GM21515 (cell line): ENCODE results near the gene E2F7.
A peak's percentile ranks its signal among the peaks of the same experiment; 100 is the strongest.

Source experiments
- ATAC-seq: cut with Tn5 transposase; IDR thresholded peaks from one replicate; pipeline ENCODE4 v1.9.1; 2021; ENCODE audit not compliant: unreplicated experiment

The E2F7 gene

DNA sequence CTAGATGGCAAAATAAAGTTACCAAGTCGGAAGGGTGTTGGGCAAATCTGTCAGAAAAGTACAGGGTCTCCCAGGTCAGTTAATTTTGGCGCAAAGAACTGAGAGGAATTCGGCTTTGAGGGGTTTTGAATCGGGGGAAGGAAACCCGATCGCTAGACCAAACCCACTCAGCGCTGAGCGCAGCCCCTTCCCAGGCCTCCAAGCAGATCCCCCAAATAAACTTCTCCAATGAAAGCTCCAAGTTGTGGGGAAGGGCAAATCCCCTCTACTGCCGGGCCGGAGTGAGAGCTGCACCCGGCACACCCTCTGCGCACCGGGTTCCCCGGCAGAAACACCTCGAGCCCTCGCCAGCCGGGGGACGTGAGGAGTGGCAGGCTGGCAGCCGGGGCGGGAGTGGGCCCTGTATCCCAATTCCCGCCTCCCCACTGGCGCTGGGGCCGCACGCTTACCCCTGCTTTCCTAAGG lies 441 bp downstream of the E2F7 start:
- ATAC-seq, result peak; percentile 7

DNA sequence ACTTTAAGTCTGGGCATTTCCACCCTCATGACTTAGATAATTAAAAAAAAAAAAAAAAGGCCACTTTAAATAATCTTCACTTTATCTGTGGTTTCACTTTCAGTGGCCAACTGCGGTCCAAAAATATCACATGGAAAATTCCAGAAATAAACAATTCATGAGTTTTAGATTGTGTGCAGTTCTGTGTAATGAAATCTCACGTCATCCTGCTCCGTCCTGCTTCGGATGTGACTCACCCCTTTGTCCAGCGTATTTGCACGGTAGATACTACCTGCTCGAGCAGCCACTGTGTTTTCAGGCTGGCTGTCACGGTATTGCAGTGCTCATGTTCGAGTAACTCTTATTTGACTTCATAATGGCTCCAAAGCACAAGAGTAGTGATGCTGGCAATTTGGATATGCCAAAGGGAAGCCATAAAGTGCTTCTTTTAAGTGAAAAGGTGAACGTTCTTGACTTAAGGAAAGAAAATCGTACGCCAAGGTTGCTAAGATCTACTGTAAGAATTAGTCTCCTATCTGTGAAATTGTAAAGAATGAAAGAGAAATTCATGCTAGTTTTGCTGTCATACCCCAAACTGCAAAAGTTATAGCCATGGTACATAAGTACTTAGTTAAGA lies 2.4 kb downstream of the E2F7 start:
- ATAC-seq, result peak; percentile 39

DNA sequence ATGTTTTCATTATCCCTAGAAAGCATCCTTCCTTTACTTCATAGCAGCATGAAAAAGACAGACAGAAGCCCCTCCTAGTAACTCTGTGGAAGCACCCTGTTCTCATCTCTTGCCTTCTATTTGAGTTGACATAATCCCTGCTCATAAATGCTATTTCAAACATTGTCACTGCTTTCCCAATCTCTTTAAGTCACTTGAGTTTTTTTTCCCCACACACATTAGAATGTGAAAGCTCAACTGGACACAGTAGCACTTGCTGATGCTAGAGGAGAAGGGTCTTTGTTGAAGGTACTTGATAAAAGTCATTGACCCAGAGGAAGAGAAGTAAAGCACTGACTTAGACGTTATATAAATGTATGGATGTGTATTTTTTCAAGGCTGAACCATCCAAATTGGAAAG lies 3.0 kb downstream of the E2F7 start:
- no peak for ATAC-seq

- ATAC-seq, result peak; percentile 35
Measured at GRCh38 chr12:77060883-77061240, 4.5 kb downstream of the E2F7 start.

- ATAC-seq, result peak; percentile 65
Measured at GRCh38 chr12:77060136-77060882, 5.1 kb downstream of the E2F7 start.

GRCh38 chr12:77058740-77059139 lies 6.6 kb downstream of the E2F7 start:
- no peak for ATAC-seq

DNA sequence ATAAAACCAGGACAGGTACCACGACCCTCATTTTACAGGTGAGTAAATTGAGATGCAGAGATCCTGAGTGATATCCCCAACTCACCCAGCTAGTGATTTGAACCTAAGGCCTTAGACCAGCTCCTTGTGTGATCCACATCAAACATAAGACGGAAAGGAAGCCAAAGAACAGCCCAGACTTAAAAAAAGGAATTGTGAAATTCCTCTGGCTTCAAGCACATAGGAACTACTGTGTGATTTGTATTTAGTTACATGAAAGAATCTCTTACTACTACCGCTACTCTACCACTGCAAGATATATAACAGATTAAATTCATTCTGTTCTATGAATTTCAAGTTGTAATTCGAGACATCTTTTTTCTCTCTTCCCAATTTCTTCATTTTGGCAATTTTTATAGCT lies 10.5 kb downstream of the E2F7 start:
- ATAC-seq, result no peak

DNA sequence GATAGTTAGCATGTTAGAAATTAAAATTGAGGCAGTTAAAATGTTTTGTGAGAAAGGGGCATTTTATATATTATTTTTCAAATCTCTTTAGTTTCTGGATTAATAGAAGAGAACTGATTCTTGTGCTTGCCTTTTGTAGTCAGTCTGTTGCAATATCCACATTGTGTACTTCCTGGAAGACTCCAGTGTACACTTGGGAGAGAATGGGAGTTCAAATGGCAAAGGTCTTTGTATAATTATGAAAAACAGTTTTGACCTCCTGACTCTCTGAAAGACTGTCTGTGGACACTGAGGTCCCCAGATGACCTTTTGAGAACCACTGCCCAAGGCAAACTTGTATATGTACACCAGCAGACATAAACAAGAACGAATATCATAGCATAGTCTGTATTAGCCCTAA lies 12.1 kb downstream of the E2F7 start:
- ATAC-seq, result no peak

DNA sequence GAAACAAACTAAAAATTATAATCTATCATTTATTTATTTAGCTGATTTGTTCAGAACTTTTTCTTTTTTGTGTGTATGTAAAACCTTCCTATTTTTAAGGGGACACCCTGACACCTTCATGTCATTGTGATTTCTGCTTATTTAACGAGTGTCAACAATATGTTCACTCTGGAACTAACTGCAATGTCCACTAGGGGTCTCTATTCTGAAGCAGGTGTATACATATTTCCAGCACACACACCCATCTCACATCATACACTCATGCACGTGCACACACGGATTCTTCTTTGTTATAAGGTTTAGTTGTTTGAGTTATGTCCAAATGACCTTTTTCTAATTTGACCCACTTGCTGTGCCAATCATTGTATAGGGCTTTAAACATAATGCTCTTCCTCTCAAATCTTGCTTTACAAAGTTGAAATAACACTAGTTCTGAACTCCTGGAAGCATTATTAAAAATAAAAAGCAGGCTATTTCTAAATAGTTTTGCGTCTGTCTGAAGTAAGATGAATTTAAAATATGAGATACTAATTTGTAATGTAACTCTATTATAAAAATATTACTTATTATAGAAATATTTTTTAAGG lies 15.5 kb downstream of the E2F7 start:
- ATAC-seq, result peak; percentile 96

GRCh38 chr12:77047341-77048109 lies 17.8 kb downstream of the E2F7 start:
- ATAC-seq, result no peak

GRCh38 chr12:77046468-77046867 lies 18.9 kb downstream of the E2F7 start:
- no peak for ATAC-seq

DNA sequence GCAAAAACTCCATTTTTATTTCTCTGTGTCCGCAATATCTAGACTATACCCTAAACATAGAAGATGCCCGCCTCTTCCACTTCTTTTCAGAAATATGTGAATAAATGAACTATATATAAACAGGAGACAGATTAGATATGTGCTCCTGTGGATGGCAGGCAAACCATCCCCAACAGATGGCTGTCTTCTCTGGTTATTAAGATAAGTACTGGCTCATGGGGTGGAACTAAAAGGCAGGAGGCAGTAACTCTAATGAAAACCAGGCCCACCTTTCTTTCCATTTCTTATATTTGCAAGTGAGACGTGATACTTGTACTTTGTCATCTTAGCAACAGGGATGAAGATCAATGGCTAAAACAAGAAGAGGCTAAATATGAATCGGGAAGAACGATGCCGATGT lies 20.2 kb downstream of the E2F7 start:
- ATAC-seq, result no peak

DNA sequence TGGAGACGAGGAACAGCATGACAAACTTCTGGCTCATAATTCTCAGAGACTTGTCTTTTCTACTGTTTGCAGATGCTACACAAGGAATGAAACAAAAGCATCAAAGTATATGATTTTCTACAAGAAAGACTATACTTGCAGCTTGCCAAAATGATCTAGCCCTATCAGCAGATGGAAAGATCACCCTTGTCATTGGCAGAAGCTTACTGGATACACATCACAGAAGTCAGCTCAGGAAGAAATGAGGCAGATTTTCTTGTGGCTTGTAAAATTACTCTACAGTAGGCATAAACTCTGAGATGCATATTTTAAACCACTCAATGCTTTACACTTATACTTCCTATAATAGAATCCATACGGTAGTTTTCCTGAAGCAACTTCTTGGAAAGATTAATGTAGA lies 20.6 kb downstream of the E2F7 start:
- no peak for ATAC-seq

DNA sequence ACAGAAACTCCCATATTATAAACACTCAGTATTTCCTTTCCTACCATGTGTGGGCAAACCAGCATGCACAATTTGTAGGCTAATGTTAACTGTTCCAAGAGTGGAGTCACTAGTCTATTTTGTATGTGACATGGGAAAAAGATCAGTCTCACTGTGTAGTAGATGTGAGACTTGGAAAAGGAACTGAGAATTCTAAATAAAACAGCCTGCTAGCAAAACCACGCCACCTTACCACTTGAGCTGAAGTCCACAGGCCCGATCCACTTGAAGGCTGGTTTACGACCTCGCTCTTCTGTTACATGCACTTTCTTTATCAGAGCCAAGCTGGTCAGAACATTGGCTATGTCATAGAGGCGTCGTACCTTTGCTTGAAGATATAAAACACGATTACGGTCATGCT lies 22.5 kb downstream of the E2F7 start:
- peak; percentile 65 for ATAC-seq

GRCh38 chr12:77040231-77040630 lies 25.1 kb downstream of the E2F7 start:
- ATAC-seq, result no peak

DNA sequence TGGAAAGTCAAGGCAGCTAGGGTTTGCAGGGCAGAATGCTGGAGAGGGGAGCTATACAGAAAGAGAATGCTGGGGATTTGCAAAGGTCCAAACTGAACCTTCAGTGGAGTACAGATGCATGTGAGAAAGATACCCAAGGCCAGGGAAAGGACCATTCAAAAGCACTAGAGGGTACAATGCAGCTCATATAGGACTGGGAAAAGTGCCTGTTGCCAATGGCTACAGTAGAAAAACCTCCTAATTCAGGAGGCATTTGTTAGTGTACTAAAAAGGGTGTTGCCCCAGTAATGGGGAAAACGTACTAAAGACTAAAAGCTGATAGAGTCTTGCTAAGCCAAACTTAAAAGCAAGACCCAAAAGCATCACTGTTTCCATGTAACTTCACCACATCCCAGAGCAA lies 30.1 kb downstream of the E2F7 start:
- ATAC-seq, result no peak

DNA sequence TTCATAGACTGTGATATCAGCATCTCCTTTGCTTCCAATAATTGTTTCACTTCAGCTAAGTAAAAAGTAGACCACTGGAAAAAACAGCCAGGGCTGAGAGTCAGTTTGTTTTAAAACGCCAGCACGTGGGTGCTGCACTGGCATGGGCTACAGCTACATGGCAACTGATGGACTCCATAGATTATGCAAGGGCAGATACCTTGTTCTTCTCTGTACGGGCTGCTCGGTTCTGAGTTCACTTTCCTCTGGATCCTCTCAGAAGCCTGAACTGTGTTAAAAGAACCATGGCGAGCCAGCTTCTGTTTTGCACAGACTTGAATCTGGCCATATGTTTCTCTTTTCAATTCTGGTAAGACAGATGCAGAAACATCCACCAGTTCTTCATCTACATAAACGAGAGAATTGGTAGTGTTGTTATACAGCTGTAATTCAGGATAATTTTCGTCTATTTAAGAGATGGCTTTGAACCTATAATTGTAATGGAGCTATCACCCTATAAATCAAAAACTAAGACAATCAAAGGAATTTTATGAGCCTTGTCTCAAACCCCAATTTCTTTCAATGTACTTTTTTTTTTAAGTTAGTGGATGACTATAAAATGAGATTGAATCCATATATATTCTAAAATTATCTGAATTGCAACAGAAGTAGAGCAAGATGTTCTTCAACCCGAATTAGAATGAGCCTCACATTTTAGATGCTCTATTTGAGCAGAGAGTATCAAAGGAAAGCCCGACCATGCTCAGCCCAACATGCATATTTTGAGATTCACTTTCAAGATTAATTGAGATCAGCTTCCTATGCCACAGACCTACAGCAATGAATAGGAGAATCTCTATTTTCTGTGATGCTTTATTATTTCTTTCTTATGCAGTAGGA lies 31.5 kb downstream of the E2F7 start:
- no peak for ATAC-seq

DNA sequence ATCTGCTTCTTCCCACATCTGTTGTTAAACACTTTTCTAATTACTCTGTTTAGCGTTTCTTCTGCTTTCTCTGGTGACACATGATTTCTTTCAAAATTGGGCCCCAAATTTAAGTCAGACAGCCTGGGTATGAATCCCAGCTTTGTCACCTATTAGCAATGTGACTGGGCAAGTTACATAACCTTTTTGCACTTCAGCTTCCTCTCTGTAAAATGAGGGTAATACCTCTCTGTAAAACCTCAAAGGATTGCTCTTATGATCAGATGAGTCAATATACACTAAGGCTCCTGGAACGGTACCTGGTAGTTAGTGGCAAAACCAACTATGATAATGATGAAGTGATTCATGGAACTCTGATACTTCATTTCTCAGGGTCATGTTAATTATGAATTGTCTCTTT lies 33.0 kb downstream of the E2F7 start:
- ATAC-seq, result no peak

- ATAC-seq, result no peak
Measured at GRCh38 chr12:77031745-77032144, 33.6 kb downstream of the E2F7 start.

- ATAC-seq, result no peak
Measured at GRCh38 chr12:77025782-77026314, 39.5 kb downstream of the E2F7 start.
